Thoracic aorta (tissue), 2 donors: Measurements from ENCODE around the gene ITPRID2. TPM values are rescaled to one million over a fixed set of nuclear protein-coding genes. Genes with fewer than 3 reads are reported as not detected.

Source experiments
- ATAC-seq: fragments of 150-250 bp; one replicate; pipeline ENCODE4 v1.8.0; 2017; ENCODE audit warnings: low read depth; ENCODE audit not compliant: insufficient number of reproducible peaks, low FRiP score
- DNase-seq: peaks from one replicate; pipeline ENCODE4 v3.0.0-alpha.2; 2020; ENCODE audit warnings: low spot score
- H3K27ac ChIP-seq, 2 donors: fragments of 200-600 bp; sonication (generic); 1 replicate in 1 of 2; 2 replicates in 1 of 2; pipeline ENCODE4 v1.5.1; 2016; ENCODE audit warnings: mild to moderate bottlenecking in 2 of 2, moderate library complexity in 2 of 2
- H3K27me3 ChIP-seq: fragments of 200-600 bp; sonication (generic); replicated peaks from 2 replicates; pipeline ENCODE4 v1.6.0; 2016; ENCODE audit warnings: mild to moderate bottlenecking; ENCODE audit not compliant: insufficient read depth
- H3K36me3 ChIP-seq: fragments of 200-600 bp; sonication (generic); one replicate; pipeline ENCODE4 v1.5.1; 2016
- H3K4me1 ChIP-seq, 2 donors: fragments of 200-600 bp; sonication (generic); 1 replicate in 1 of 2; 2 replicates in 1 of 2; pipeline versions ENCODE4 v1.5.1 to v1.6.0; 2016; ENCODE audit warnings: low read depth in 2 of 2, mild to moderate bottlenecking in 1 of 2; ENCODE audit not compliant: control insufficient read depth in 1 of 2
- H3K4me3 ChIP-seq: fragments of 200-600 bp; sonication (generic); 2 replicates; pipeline ENCODE4 v1.5.1; 2016; ENCODE audit warnings: mild to moderate bottlenecking
- H3K9me3 ChIP-seq: fragments of 200-600 bp; sonication (generic); 2 replicates; pipeline ENCODE4 v1.5.1; 2016
- total RNA-seq, 2 donors: library from RNA; depleted of rRNA; stranded (reverse); fragments of >200 nt; gene quantifications; one replicate each; pipeline versions ENCODE4 v1.1.0 to v1.2.3, GENCODE V29; 2016
- TF ChIP-seq, protein P1 (sequence below): fragments of 200-600 bp; sonication (generic); IDR thresholded peaks from one replicate; pipeline ENCODE4 v1.5.1; 2019; ENCODE audit warnings: antibody characterized with exemption

ITPRID2 gene
- total RNA-seq, 2 donors from 2014 or later, result 102 to 121 TPM

GRCh38 chr2:181862583-181863281 is 28.8 kb upstream of the ITPRID2 start:
- H3K27ac ChIP-seq, result no peak overlapping the region
- no peaks in the 10 kb centered on the region for H3K9me3 ChIP-seq
- H3K36me3 ChIP-seq, result no peaks in the 10 kb centered on the region
- ATAC-seq (no peak), DNase-seq (no peak)
- H3K4me1 ChIP-seq, result no peaks in the 10 kb centered on the region
- H3K4me3 ChIP-seq, result no peak overlapping the region
- TF ChIP-seq, protein P1, sequence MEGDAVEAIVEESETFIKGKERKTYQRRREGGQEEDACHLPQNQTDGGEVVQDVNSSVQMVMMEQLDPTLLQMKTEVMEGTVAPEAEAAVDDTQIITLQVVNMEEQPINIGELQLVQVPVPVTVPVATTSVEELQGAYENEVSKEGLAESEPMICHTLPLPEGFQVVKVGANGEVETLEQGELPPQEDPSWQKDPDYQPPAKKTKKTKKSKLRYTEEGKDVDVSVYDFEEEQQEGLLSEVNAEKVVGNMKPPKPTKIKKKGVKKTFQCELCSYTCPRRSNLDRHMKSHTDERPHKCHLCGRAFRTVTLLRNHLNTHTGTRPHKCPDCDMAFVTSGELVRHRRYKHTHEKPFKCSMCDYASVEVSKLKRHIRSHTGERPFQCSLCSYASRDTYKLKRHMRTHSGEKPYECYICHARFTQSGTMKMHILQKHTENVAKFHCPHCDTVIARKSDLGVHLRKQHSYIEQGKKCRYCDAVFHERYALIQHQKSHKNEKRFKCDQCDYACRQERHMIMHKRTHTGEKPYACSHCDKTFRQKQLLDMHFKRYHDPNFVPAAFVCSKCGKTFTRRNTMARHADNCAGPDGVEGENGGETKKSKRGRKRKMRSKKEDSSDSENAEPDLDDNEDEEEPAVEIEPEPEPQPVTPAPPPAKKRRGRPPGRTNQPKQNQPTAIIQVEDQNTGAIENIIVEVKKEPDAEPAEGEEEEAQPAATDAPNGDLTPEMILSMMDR, result no peak
- H3K27me3 ChIP-seq, result no peaks in the 10 kb centered on the region

DNA sequence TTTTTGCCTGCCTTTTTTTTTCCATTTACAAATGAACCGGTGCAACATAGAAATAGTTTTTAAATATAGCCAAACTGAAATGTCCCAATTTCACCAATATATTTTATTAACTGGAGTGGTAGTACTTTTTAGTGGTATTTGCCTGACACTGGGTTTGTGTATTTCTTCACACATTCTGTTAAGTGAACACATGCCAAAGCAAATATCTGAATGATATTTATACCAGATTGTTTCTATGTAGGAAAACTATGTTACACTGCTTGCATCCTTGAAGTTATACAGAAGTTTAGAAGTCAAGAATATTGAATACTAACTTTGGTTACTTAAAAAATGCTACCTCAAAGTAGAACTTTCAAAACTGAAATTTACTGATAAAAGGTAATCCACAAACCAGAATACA is 19.4 kb upstream of the ITPRID2 start:
- no peak for DNase-seq
- Histone ChIP-seq H3K27ac (no peak overlapping the region), H3K36me3 (no peaks in the 10 kb centered on the region), H3K27me3 (no peaks in the 10 kb centered on the region), H3K9me3 (no peaks in the 10 kb centered on the region), H3K4me3 (no peak overlapping the region), H3K4me1 (peaks cover 3 to 10% of the 10 kb centered on the region in 2 donors)
- no peak for ATAC-seq
- TF ChIP-seq, protein P1, result no peak

DNA sequence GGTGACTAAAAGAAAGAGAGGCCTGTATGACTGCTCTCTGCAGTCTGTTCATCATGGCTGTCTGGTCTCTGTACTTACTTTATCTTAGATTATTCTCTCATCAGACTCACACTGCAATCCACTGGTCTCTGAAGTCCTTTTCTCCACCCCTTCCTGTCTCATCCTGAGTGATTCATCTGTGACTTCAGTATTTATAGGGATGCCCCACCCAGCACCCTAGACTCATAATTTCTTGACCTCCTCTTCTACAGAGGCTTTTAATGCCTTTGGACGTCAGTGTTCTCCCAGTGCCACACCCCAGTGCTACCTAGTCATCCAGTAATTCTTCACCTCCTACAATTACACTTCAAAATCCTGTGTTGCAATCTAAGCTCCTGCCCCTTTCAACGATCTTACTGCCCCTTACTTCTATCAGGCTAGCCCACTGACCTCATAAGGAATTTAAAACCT is 14.9 kb upstream of the ITPRID2 start:
- Histone ChIP-seq H3K4me1 (peaks cover 3 to 10% of the 10 kb centered on the region in 2 donors), H3K27ac (no peak overlapping the region), H3K27me3 (no peaks in the 10 kb centered on the region), H3K4me3 (no peak overlapping the region), H3K9me3 (no peaks in the 10 kb centered on the region), H3K36me3 (no peaks in the 10 kb centered on the region)
- ATAC-seq, result no peak
- DNase-seq, result no peak
- TF ChIP-seq, protein P1, result no peak

- no peak overlapping the region for H3K27ac ChIP-seq
- H3K4me3 ChIP-seq, result no peak overlapping the region
- H3K4me1 ChIP-seq, result peaks cover 3 to 7% of the 10 kb centered on the region in 2 donors
- DNase-seq (no peak), ATAC-seq (no peak)
- no peaks in the 10 kb centered on the region for H3K9me3 ChIP-seq
- no peaks in the 10 kb centered on the region for H3K27me3 ChIP-seq
- TF ChIP-seq, protein P1, result no peak
- no peaks in the 10 kb centered on the region for H3K36me3 ChIP-seq
Measured at GRCh38 chr2:181877181-181877664, 14.3 kb upstream of the ITPRID2 start.

- H3K4me1 ChIP-seq, result no peaks in the 10 kb centered on the region
- TF ChIP-seq, protein P1, result no peak
- DNase-seq (no peak), ATAC-seq (no peak)
- no peaks in the 10 kb centered on the region for H3K36me3 ChIP-seq
- no peaks in the 10 kb centered on the region for H3K27me3 ChIP-seq
- no peaks in the 10 kb centered on the region for H3K9me3 ChIP-seq
- no peak overlapping the region for H3K27ac ChIP-seq
- no peak overlapping the region for H3K4me3 ChIP-seq
Measured at GRCh38 chr2:181878448-181878847, 13.1 kb upstream of the ITPRID2 start.
